RKO (cell line): ENCODE data around the gene HIBADH.
"Not testable (repeated sequence)": the region's sequence is repeated elsewhere in the genome, so short reads cannot be mapped to it uniquely, and the experiment has no call there.

Experiments
- DNase-seq: peaks from one replicate; pipeline ENCODE4 v3.0.0-alpha.2; 2016; ENCODE audit warnings: low spot score

The HIBADH gene

DNA sequence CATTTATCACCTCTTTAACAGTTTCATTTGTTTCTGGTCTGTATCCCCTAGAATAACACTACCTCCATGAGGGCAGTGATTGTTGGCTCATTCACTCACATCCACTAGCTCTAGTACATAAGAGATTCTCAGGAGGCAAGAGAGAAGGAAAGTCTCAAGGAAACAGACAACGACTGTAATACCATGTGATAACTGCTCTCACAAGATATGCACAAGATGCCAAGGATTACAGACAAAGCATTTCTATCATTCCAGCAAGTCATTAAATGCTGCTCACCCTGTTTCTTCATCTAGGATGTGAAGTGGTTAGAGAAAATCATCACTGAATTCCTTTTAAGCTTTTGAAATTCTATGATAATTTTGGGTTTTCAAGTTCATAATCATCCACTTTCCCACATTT, 115.3 kb downstream of the HIBADH start:
- DNase-seq, result no peak

DNA sequence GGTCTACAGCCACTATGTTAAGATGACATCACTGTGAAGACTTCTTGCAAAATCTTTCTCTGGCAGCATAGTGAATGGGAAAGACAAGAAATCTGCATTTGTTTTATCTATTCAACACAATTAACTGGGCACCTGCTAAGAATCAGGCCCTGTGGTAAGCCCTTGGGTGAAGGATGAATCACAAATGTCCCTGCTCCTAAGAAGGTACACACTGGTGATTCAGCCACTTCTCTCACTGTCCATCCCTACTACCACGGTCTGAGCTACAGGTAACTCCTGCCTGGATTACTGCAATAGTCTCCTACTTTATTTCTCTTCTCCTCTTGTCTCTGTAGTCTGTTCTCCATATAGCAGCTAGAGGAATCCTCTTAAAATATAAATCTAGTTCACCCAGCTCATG, 116.1 kb downstream of the HIBADH start:
- peak; percentile 0 for DNase-seq

DNA sequence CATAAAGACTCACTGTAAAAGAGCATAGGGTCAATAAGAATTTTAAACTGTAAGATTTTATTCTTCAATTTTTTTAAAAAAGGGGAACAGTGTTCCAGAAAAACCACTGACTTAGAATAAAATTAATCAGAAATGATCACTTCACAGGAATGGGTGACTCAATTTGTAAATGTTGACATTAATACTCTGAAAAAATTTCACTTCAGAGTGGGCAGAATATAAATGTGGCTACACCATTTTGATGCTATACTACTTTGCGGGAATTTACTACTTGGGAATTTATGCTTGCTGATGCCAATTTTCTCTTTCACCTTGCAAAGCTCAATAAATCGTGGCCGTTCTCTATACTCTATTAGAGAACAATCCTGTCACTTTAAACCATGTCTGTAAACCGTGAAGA, 126.9 kb downstream of the HIBADH start:
- no peak for DNase-seq

DNA sequence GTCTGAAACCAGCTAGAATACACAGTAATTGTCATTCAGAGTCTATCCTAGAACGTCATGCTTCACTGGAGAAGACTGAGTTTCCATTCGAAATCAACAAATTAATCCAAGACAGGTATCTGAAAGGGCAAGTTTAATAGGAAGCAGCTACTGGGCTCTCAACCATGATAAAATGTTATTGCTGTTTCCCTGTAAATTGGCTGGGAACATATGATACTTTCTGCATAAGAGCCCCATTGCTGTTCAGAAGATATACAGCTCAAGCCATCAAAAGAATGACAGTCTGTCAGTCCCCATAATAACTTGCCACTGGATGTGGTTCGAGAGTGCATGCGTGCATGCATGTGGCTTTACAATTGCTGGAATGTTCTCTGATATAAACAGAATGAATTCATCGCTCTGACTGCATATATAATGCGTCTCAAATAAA, 129.0 kb downstream of the HIBADH start:
- no peak for DNase-seq

DNA sequence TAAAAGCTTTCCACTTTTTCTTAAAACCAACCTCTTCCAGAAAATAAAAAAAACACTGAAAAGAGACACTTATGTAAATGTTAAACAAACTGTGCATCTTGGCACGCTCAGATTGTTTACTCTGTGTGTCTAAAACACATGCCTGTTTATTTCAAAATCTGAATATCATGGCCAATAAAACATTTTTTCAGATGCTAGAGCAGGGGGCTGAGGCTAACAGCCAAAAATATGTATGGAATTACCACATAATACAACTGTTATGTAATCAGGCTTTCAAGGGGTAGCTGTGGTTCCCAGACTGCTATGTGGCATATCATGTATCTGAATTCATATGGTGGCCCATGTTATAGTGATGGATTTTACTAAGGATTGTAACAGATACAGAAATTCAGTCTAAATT, 130.4 kb downstream of the HIBADH start:
- DNase-seq, result no peak

DNA sequence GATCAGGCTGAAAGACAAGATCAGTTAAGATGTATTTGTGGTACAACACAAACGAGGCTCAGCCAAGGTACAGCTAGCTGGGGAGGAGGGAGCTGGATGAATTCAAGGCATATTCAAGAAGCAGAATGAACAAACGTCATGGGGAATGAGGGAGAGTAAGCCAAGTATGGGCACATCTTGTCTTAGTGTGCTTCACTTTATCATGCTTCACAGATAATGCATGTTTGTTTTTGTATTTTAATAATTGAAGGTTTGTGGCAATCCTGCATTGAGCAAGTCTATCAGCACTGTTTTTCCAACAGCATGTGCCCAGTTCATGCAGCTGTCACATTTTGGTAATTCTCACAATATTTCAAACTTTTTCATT, 135.4 kb downstream of the HIBADH start:
- no peak for DNase-seq

DNA sequence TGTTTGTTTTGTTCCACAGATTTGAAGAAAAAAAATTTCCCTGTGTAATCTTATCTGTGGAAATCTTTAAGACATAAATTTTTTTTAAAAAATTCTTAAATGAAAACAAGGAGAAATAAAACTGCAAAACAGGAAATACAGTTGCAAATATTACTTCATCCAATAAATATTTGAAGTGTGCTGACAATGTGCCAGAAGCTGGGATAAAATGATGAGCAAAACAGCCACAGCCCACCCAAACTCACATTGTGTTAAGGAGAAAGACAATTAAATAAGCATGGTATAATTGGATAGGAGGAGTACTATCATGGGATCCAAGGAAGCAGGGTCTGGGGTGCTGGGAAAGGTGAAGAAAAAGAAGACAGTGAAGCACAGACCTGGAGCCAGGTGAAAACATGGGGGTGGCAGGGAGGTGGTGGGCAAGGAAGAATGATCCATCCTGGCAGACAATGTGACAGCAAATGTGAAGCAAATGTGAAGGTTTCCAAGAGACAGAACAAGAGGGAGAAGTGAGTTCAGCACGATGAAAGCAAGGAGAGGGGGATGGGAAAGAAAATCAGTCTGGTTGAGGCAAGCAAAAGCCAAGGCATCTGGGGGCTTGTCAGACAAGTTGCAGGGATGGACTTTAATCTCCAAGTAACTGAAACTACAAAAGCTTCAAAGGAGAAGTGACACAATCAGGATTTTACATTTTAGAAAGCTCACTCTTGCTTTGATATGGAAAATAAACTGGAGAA, 135.9 kb downstream of the HIBADH start:
- no peak for DNase-seq

DNA sequence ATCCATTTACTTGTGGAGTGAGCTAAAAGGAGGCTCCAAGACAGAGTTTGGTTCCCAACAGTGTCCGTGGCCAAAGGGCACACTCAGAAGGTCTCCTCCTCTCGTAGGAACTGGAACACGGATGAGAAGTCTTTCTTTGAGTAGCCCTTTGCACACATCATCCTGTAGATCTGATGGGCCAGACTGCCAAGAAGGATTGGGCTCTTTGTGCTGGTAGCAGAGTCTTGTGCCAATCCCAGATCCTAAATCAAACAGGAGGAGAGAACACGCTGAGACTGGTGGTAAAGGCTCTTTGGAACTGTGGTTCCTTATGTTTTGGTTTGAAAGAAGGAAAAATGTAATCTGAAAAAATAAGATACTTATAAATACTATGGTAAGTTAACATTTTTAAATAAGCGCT, 136.6 kb downstream of the HIBADH start:
- DNase-seq, result no peak

DNA sequence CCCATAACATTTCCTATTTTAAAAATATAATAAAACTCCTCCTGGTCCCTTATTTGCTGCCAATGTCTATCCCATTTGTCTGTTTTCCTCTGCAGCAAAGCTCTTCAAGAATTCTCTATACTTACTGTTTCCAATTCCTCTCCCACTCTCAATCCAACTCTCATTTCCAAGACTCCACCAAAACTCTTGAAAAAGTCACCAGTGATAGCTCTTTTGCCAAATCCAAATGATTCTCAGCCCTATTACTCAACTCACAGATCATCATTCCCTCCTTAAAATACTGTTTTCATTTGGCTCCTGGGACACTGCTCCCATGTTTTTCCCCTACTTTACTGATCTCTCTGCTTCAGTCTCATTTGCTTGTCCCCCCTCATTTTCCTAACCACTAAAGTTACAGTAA, 139.4 kb downstream of the HIBADH start:
- no peak for DNase-seq

DNA sequence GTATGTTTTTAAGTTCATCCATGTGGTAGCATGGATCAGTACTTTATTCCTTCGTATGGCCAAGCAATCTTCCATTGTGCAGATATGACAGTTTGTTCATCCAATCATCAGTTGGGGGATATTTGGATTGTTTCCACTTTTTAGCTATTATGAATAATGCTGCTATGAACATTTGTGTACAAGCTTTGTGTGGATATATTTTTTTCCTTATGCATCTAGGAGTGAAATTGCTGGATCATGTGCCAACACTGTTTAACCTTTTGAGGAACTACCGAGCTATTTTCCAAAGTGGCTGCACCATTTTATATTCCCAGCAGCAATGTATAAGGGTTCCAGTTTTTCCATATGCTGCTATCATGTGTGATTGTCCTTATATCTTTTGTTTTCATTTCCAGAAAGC, 140.1 kb downstream of the HIBADH start:
- DNase-seq, result no peak

DNA sequence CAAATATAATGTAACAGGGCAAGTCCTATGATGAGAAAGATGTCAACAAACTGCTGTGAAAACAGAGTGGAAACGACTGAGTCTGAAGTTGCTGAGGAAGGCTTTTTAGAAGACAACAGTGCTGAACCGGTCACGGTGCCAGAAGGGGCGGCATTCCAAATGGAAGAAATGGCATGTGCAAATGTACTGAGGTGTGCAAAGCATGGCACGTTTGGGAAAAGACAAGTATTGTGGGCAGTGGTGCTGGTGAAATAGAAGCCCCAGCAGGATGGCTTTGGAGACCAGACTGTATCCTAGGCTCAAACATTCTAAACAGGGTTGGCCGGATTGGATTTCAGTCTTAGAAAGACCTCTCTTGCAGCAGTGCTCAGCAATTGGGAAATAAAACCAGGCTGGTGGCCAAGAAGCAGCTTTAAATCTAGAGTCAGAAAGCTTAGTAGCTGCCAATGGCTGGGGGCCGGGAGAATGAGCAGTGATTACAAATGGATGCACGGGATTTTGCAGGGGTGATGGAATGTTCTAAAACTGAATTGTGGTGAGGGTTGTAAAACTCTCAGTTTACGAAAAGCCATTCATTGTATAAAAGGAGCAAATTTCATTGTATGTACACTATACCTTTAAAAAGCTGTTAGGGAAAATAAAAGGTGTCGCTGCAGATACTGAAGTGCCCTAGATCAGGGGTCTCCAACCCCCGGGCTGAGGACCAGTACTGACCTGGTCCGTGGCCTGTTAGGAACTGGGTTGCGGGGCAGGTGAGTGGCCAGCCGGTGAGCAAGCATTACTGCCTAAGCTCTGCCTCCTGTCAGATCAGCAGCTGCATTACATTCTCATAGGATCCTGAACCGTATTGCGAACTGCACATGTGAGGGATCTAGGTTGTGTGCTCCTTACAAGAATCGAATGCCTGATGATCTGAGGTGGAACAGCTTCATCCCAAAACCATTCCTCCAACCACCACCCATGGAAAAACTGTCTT, 141.6 kb downstream of the HIBADH start:
- no peak for DNase-seq

DNA sequence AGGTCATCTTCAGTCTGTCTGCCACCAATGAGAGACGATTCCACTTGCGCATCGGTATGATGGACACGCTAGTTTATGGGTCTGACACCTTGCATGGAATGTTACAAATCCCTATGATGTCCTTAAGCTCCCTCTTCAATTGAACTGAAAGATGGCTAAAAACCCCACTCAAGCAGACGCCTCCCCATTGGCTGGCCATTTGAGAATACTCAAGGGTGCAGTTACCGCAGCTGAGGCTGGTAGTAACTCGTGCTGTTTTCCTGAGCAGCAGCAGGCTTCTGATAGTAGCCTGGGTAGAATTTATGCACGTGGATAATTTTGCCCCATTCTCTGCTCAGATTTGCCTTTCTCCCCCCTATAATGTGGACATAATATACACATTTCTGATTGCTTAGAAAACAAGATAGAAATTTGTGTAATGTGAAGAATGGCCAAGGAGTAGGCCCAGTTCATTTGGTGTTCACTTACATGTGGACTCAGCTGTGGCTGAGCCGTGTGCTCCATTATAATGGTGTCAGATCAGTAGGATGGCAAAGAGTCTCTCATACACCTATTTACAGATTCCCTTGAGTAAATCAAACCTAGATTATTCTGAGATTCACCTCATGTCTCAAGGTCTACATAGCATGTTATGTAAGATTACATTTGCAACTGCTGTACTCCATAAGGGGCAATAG, 142.8 kb downstream of the HIBADH start:
- DNase-seq, result no peak

DNA sequence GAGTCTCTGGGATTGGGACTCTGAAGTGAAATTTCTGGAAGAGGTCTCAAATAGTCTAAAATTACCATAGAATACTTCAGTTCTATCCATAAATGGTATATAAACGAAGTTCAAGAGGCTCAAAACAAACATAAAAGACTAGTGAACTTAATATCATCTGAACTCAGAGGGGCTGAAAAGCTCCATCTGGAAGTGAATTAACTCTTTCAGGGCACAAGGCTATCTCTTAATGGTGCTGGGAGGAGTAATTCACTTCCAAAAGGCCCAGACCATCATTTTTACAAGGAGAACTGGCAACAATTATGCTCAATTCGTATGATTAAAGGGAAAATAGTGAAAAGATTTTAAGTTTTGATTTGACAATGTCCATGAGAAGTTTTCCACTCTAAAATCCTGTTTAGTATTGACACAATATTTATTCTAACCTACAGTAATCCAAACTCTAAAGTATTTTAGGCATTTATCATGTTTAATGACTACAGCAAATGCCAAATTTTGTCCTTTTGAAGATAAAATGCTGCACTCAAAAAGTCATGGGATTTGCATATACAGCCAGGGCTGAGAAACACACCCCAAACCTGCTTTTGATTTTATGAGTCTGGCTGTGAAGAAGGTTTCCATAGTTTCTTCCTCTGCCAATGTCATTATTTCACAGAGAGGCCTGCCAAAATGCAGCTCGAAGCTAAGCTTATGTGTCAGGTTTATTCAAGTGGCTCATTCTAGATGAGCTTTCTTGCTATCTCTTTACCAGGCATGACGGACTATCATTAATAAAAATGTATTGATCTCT, 143.9 kb downstream of the HIBADH start:
- no peak for DNase-seq

DNA sequence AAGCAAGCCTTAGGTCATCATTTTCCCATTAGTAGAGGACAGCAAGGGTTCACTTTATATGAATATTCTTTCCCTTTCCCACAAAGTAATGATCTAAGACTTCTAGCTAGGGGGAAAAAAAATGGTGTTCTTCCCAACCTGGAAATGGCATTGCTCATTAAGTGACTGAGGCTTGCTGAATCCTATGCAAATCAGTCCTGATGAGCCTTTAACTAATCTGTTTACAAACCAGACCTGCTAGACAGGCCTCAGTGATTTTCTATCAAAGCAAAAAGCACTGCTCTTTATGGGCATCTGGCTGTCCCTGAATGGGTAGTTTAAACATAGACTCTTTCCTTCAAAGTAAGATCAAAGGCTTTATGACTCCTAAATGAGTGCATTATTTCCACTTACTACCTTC, 146.3 kb downstream of the HIBADH start:
- no peak for DNase-seq

DNA sequence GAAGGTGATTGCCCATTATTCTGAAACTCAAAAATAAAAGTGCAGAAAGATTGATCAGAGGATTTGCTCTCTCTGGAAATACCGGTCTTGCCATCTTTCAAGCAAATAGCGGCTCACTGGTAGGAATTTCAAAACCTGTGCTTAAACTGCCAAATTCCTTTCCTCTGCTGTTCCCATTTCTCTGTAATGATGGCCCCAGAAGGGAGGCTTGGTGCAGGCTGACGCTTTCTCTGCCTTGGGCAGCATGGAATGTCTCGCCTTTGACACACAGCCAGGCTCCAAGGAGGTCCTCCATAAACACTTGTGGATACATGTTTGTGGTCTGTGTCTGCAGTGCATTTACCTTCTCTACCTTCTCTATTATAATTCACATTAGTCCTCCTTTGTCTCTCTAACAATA, 146.8 kb downstream of the HIBADH start:
- DNase-seq, result no peak

DNA sequence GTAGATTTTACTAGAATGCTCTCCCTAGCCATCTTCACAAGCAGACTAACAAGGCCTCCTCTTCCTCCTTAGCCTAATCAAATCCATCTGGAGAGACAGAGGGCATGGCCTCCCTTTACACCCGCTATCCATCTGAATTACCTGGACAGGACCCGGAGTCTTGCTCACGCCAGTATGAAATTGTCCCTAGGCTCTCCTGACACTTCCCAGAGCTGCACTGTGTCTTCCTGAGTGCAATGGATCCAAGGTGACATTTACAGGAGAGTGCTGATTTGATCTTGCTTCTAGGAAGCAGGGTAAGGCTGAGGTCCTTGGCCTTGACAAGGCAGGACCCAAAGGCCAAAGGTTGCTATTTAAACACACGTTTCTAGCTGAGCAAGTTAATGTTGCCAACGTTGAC, 147.8 kb downstream of the HIBADH start:
- DNase-seq, result no peak

DNA sequence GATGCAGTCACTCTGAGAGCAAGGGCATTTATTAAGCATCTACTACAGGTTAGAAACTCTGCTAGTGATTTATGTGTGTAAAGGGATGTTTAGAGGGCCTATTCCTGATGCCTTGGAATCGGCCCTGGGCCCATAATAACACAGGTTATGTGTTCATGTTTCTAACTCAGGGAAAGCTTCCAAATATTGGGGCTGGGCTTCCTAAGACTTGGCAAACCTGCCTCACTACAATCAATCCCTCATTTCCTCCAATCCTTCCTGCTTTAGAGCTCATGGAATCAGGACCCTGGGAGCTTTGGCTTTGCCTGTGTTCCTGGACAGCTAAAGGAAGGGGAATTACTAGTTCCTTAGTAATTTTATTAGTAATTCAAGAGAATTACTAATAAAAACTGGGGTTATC, 148.8 kb downstream of the HIBADH start:
- DNase-seq, result no peak

DNA sequence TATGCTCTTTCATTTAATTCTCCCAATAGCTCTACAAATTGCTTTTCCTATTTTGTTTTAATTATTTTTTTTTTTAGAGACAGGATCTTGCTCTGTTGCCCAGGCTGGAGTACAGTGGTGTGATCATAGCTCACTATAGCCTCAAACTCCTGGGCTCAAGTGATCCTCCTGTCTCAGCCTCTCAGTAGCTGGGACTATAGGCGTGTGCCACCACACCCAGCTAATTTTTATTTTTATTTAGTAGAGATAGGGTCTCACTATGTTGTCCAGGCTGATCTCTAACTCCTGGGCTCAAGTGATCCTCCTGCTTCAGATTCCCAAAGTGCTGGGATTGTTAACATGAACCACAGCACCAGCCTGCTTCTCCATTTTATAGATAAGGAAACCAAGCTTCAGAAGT, 151.3 kb downstream of the HIBADH start:
- DNase-seq, result not testable (repeated sequence)

DNA sequence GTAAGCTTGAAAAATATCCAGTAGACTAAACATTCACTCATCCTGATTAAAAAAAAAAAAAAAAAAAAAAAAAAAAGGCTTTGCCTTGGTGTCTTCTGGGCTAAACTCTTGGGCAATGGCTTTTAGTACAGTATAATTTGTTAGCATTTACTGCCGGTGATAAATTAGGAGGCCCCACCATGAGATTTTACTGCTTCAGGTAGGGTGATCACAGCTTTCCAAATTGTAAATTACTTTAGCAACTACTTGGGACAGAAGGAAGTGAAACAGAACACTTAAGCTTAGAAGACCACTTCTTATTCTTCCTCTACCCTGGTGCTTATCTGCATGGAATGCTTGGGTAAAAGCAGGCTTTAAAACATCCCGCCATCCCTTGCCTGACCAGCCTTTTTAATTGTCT, 152.1 kb downstream of the HIBADH start:
- no peak for DNase-seq

DNA sequence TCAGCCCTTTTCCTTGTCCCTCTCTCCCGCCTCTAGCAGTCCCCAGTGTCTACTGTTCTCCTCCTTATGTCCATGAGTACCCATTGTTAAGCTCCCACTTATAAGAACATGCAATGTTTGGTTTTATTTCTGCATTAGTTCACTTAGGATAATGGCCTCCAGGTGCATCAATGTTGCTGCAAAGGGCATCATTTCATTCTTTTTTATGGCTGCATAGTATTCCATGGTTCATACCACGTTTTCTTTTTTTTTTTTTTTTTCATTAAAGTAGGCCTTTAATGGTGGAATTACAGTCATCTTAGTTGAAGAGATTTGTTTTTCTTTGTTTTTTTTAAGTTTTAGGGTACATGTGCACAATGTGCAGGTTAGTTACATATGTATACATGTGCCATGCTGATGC, 160.8 kb downstream of the HIBADH start:
- DNase-seq, result not testable (repeated sequence)

DNA sequence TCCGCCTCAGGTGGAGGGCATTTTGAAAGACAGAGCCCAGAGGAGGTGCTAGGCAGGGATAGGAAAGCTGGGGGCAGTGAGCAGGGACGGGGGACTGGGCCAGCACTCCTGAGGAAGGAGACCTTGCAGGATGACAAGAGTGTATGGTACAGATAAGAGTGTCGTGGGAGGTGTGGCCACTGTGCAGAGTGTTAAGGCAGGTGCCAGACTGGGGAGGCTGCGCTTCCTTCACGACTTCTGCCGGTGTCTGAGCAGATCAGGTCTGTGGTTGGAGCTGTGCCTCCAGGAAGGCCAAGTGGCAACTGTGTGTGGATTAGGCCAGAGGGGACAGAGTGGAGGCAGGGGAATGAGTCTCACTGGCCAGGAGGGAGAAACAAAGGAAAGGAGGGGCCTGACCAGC, 161.7 kb downstream of the HIBADH start:
- no peak for DNase-seq

DNA sequence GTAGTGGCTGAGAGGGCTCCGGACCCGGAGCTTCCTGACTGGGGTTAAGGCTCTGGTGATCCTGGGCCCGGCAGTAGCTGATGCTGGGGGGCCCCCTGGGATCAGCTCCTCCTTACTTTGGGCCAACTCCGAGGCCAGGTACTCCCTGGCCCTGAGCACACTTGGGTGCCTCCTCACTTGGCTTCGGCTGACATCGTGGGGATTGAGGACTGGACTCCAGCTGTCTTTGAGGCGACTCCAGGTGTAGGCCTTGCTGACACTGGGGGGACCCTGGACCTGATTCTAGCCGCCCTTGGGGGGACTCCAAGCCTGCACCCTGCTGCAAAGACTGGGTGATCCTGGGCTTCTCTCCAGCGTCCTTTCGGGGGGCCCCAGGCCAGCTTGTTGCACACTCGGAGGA, 170.5 kb downstream of the HIBADH start:
- no peak for DNase-seq
